ENCODE data around the gene IRAK2. TPM values are rescaled to one million over a fixed set of nuclear protein-coding genes. Genes with fewer than 3 reads are reported as not detected.

IRAK2 gene
- total RNA-seq, 1 donor from 2014 or later = 2.0 TPM

DNA sequence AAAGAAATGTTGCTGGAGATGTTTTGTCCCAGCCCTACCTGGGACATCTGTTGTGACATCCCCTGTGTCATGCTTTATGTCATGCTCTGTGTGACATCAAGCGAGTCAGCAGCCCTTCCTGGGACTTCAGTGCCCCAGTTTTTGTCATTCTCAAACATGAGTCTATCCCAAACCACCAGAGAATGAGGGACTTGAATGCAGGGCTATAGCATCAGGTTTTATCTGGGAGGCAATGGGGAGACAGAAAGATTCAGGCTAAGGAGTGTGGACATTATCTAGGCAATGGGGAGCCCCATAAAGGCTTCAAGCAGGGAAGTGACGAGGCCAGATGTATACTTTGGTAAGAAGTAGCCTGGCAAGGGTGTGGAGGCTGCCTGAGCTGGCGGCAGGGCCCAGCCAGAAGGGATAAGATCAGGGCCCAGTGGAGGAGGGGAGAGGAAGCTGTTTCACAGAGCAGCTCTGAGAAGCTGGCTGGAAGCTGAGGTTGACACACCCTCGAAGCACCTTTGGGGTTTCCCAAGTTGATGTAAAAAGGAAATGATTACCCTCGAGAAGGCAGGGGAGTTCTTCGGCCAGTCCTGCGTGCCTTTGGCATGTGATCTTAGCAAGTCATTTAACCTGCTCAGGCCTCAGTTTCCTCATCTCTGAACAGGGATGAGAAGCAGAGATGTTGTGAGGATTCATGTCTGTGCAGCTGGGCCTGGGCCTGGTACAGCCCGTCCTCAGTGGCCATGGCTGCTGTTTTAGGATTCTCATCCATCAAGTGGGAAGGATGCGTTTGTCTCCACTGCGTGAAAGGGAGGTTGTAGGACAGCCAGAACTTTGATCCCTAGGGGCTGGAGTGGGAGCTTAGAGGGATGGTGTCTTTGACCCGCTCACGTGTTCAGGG, 34.3 kb downstream of the IRAK2 start:
- H3K27ac Mint-ChIP-seq (ENCODE audit: unreplicated experiment) = no peak overlapping the region
- H3K27me3 Mint-ChIP-seq (ENCODE audit: low read depth, unreplicated experiment) = no peaks in the 10 kb centered on the region
- peaks cover 5% of the 10 kb centered on the region for H3K79me2 ChIP-seq (ENCODE audit: insufficient read depth, low read length)
- H3K36me3 Mint-ChIP-seq (ENCODE audit: low read depth, unreplicated experiment) = no peaks in the 10 kb centered on the region
- no peaks in the 10 kb centered on the region for H3K36me3 ChIP-seq (ENCODE audit: insufficient read depth, low read length)
- no peaks in the 10 kb centered on the region for H3K9me3 ChIP-seq (ENCODE audit: insufficient read depth, low read depth, low read length)
- H3K4me3 ChIP-seq (ENCODE audit: insufficient read depth, low read depth, low read length) = no peak overlapping the region
- DNase-seq (ENCODE audit: low read depth) = peak; percentile 62
- peak overlapping the region; percentile 18 for H3K4me2 ChIP-seq (ENCODE audit: low read length)
- peaks cover 16% of the 10 kb centered on the region for H3K4me1 Mint-ChIP-seq (ENCODE audit: low read depth, unreplicated experiment)
- H3K9me3 Mint-ChIP-seq (ENCODE audit: unreplicated experiment) = no peaks in the 10 kb centered on the region
- TF ChIP-seq EZH2 (IDR thresholded peaks at IDR 0.05; ENCODE audit: insufficient read depth, low read length) = no peak
- TF ChIP-seq, protein P1, sequence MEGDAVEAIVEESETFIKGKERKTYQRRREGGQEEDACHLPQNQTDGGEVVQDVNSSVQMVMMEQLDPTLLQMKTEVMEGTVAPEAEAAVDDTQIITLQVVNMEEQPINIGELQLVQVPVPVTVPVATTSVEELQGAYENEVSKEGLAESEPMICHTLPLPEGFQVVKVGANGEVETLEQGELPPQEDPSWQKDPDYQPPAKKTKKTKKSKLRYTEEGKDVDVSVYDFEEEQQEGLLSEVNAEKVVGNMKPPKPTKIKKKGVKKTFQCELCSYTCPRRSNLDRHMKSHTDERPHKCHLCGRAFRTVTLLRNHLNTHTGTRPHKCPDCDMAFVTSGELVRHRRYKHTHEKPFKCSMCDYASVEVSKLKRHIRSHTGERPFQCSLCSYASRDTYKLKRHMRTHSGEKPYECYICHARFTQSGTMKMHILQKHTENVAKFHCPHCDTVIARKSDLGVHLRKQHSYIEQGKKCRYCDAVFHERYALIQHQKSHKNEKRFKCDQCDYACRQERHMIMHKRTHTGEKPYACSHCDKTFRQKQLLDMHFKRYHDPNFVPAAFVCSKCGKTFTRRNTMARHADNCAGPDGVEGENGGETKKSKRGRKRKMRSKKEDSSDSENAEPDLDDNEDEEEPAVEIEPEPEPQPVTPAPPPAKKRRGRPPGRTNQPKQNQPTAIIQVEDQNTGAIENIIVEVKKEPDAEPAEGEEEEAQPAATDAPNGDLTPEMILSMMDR (IDR thresholded peaks at IDR 0.05; ENCODE audit: insufficient read depth, low read depth, low read length) = no peak
- peak overlapping the region; percentile 28 for H3K27ac ChIP-seq (ENCODE audit: low read depth, low read length)
- peaks cover 38% of the 10 kb centered on the region for H3K4me1 ChIP-seq (ENCODE audit: insufficient read depth, low read length)
- H2AFZ ChIP-seq (ENCODE audit: low read depth, low read length) = peak overlapping the region; percentile 14
- no peak for FAIRE-seq
- no peaks in the 10 kb centered on the region for H4K20me1 ChIP-seq (ENCODE audit: insufficient read depth, low read length)
- no peaks in the 10 kb centered on the region for H3K27me3 ChIP-seq (ENCODE audit: insufficient read depth, low read length)
- peak overlapping the region; percentile 38 for H3K9ac ChIP-seq (ENCODE audit: low read length)
- H3K4me3 Mint-ChIP-seq (ENCODE audit: unreplicated experiment) = peak overlapping the region; percentile 62

DNA sequence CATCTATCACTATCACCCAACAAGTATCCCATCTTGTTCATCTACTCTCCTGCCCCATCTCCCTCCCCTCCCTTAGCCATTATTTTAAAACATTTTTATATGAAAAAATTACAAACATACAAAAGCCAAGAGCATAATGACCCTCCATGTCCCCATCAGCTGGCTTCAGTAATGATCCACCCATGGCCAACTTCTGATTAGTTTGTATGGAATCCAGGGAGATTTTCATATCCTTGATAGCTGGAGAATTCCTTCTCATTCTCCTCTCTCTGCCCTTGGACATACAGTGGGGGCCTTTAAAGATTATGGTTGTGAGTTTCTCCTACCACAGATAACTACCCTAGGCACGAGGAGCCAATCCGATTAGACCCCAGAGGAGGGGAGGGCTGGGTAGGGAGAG, 40.2 kb downstream of the IRAK2 start:
- no peaks in the 10 kb centered on the region for H4K20me1 ChIP-seq (ENCODE audit: insufficient read depth, low read length)
- no peak overlapping the region for H2AFZ ChIP-seq (ENCODE audit: low read depth, low read length)
- no peak overlapping the region for H3K4me3 Mint-ChIP-seq (ENCODE audit: unreplicated experiment)
- FAIRE-seq (no peak), DNase-seq (ENCODE audit: low read depth) (no peak)
- no peak overlapping the region for H3K27ac Mint-ChIP-seq (ENCODE audit: unreplicated experiment)
- H3K9me3 Mint-ChIP-seq (ENCODE audit: unreplicated experiment) = no peaks in the 10 kb centered on the region
- H3K27me3 ChIP-seq (ENCODE audit: insufficient read depth, low read length) = no peaks in the 10 kb centered on the region
- TF ChIP-seq EZH2 (IDR thresholded peaks at IDR 0.05; ENCODE audit: insufficient read depth, low read length) = no peak
- TF ChIP-seq, protein P1 (IDR thresholded peaks at IDR 0.05; ENCODE audit: insufficient read depth, low read depth, low read length) = no peak
- peak overlapping the region; percentile 60 for H3K9ac ChIP-seq (ENCODE audit: low read length)
- peaks cover 8% of the 10 kb centered on the region for H3K4me1 Mint-ChIP-seq (ENCODE audit: low read depth, unreplicated experiment)
- peak overlapping the region; percentile 66 for H3K4me2 ChIP-seq (ENCODE audit: low read length)
- H3K79me2 ChIP-seq (ENCODE audit: insufficient read depth, low read length) = no peaks in the 10 kb centered on the region
- no peaks in the 10 kb centered on the region for H3K27me3 Mint-ChIP-seq (ENCODE audit: low read depth, unreplicated experiment)
- H3K4me1 ChIP-seq (ENCODE audit: insufficient read depth, low read length) = peaks cover 29% of the 10 kb centered on the region
- H3K36me3 Mint-ChIP-seq (ENCODE audit: low read depth, unreplicated experiment) = peaks cover 1% of the 10 kb centered on the region
- H3K4me3 ChIP-seq (ENCODE audit: insufficient read depth, low read depth, low read length) = no peak overlapping the region
- no peaks in the 10 kb centered on the region for H3K9me3 ChIP-seq (ENCODE audit: insufficient read depth, low read depth, low read length)
- H3K27ac ChIP-seq (ENCODE audit: low read depth, low read length) = peak overlapping the region; percentile 95
- H3K36me3 ChIP-seq (ENCODE audit: insufficient read depth, low read length) = no peaks in the 10 kb centered on the region

All from astrocyte (in vitro differentiated cells and primary cell).